Activated CD4-positive, alpha-beta T cell treated with anti-CD3 and anti-CD28 coated beads, Interleukin-10, Interleukin-2, amounts not matched to agents 100 ng/mL and 50 ng/mL, durations not matched to agents 16 hours and 8 hours (primary cell): Measurements from ENCODE around the gene RIT2.

Source experiments
- DNase-seq: peaks from one replicate; pipeline ENCODE4 v3.0.0-alpha.2; 2020

RIT2 gene

DNA sequence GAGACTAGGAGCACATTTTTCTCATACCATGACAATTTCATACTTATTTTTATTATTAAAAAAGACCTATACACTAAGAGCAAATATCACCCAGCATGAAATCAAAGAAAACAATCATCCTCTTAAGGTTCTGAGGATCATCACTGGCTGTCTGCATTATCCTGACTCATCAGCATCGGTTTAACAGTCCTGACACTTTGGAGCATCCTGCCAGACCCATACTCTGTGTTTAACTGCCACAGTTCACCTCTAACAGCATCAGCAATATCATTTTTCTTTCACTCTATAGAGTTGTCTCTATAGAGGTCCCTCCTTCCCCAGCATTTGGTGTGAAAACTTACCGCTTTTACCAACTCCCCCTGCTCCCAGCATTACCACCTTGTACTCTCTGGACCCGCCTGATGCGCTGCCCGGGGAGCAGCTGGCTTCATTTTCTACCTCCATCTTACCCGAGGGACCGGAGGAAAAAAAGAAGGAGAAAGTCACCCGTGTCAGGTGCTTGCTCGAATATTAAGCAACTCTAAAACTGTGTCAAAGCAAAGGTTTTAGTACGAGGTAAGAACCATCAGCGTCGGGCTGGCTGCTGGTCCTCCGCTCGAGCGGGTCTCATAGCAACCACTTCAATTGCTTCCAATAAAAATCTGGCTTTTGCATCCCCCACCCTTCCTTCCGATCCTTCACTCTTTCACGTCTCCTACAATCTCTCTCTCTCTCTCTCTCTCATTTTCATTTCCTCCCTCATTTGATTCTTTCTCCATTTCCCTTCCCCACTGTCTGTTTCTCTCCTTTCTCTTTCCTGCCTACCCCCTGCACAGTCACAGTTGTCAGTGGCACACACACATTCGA, at the start of gene RIT2:
Gene RIT2 (minus strand): TSS at position 610 of the 846 bp plus-strand sequence.
- DNase-seq: no peak

GRCh38 chr18:43161528-43161927, 46.0 kb upstream of the RIT2 start:
- DNase-seq: no peak

DNA sequence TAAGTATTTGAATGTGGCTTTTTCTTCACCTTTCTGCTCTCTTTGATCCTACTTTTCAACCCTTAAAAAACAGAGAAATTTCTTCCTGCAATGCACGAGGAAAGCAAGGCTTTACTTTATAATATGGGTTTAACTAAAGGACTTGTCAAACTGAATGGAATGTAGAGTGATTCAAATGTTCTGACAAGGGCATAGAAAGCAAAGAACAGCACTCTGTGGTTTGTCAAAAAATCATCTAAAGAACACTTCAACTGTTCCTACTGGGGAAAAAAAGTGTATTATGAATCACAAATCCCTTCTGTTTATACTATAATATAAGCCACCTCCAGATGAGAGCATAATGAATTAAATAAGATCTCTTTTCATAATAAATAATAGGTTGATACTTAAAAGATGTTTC, 45.0 kb upstream of the RIT2 start:
- no peak for DNase-seq

DNA sequence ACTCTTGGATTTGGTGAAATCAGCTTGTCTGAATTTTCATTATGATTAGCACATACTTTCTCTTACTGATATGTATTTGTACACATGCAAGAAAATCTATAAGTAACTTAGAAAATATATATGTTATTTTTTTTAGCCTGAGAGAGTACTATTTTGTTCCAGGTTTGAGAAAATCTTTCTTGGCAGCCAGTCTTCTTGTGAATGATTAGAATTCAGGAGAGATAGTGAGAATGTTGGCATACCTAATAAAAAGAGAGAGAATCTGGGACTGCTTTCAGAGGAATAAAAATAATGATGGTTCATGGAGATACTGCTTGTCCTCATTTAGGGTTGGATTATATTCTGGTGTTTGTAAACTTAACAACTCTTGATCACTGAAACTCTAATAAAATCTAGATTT, 44.4 kb upstream of the RIT2 start:
- no peak for DNase-seq

GRCh38 chr18:43159086-43159770, 43.7 kb upstream of the RIT2 start:
- no peak for DNase-seq

DNA sequence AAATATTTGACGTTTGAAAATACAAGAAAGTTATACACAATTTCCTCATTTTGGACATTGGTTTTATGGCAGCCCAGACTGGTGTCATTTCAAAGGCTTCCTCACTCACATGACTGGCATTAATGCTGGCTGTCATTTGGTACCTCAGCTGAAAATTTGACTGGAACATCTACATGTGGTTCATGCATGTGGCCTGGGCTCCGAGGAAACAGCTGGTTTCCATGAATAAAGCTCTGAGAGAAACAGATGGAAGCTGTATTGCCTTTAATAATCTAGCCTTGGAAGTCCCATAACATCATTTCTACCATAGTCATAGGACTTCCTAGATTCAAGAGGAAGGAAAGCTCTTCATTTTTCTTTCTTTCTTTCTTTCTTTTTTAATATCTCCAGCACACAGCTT, 42.9 kb upstream of the RIT2 start:
- no peak for DNase-seq

DNA sequence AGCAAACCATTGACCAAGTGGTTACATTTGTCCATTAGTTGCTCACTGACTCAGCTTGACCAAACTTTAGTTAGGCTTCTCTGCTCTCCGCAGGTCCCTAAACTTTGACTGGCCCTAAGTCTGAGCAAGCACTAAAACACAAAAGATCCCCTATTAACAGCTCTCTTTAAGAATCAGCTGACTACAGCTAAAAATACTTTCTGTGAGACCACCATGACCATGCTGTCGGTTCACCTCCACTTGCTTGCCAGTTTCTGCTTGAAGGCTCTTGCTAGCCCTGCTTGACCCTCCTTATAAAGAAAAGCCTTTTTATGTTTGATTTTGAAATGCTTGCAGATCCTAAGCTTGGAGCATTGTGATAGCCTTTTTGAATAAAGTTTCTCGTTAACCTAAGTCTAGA, 40.4 kb upstream of the RIT2 start:
- no peak for DNase-seq

- no peak for DNase-seq
Measured at GRCh38 chr18:43148231-43148630, 32.7 kb upstream of the RIT2 start.

DNA sequence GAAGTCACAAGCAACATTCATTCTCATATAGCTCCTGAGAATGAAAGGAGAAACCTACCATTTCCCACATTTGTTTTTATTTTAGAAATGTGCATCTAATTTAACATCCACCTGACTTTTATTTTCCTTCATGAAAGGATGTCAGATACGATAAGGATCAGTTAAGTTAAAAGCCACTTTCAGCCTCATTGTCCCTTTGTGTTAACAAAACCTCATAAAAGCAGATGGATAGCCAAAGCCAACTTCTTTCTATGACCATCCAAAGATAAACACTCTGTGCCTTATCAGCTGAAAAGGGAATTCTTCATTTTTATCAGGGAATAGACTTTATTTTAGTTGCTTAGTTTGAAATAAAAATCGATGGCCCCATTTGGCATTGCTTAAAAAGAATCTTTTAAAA, 25.7 kb upstream of the RIT2 start:
- no peak for DNase-seq

- no peak for DNase-seq
Measured at GRCh38 chr18:43139288-43139946, 23.9 kb upstream of the RIT2 start.

- no peak for DNase-seq
Measured at GRCh38 chr18:43134876-43135275, 19.4 kb upstream of the RIT2 start.

GRCh38 chr18:43130716-43131260, 15.3 kb upstream of the RIT2 start:
- no peak for DNase-seq

DNA sequence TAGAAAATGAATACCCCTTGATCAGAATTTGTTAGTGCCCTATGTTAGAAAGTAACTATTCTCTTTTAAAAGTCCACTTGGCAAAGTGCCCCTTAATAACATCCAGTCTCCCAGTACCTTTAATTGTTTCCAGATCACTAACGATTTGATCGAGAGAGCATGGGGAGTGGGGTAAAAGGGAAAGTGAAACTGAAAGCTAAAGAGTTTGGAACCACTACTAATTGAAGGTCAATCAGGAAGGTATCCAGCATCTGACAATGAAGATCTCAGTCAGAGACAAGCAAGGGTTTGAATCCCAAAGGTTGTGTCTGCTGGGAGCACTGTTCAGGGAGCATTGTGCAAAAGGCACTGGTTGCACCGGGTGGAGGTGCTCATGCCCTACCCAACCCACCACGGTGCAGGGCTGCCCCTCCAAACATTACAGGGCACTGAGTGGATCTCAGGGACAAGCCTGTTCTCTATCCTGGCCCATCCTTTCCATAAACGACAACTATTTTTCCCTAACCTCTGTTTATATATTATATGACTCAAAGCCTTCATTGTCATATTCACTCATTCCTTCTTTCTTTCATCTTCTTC, 14.6 kb upstream of the RIT2 start:
- DNase-seq: no peak

DNA sequence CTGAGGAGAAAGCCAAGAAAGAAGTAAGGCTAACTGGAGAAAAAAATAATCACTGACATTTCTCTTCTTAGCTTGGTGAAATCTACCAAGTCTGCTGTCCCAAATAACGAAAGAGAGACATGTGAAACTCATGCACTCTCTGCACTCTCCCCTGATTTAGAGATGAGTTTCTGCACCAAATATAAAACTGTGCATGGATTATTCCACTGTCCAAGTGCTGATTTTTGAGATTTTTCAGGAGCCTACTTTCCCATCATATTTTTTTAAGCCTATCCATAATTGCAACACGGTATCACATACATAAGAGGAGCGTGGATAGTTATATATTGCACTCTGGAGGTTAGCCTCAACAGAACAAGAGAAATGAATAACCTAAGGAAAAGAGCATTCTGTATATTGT, 10.0 kb upstream of the RIT2 start:
- no peak for DNase-seq

DNA sequence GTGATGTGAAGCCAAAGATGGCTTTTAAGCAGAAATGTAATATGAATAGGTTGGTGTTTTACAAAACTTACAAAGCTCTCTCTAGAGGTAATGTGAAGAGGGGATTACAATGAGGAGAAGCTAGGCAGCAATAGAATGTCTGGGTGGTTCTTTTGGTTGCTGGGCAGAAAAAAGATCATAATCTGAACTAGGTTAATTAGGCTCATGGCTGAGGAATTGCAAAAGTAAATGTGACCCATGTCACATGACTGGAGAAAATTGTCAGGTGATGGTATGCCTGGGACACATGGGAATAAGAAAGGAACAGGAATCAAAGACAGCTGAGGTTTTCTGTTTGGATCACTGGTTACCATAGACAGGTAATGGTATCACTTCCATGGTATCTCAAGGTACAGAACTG, 7.5 kb upstream of the RIT2 start:
- no peak for DNase-seq

DNA sequence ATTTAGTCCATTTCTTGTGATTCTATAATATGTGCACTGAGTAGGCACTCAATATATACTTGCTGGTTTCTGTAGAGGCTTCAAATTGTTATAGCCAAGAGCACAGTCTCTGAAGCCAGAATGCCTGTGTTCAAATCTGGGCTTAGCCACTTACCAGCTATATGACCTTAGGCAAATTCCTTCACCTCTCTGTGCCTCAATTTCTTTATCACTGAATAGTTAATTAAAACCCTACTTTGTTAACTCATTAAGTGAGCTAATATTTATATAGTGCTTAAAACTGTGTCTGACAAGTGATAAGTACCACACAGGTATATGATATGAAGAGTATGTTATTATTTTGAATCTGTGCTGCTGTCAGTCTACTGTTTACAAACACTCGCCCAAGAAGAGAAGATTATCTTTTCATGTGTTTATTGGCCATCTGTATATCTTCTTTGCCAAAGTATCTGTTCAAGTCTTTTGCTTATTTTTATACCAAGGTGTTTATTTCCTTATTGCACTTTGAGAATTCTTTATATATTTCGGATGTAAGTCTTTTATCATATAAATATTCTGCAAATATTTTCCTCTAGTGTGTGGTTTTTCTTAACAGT, 1.3 kb upstream of the RIT2 start:
- no peak for DNase-seq

GRCh38 chr18:43113220-43113895, 2.1 kb downstream of the RIT2 start:
- DNase-seq: no peak

DNA sequence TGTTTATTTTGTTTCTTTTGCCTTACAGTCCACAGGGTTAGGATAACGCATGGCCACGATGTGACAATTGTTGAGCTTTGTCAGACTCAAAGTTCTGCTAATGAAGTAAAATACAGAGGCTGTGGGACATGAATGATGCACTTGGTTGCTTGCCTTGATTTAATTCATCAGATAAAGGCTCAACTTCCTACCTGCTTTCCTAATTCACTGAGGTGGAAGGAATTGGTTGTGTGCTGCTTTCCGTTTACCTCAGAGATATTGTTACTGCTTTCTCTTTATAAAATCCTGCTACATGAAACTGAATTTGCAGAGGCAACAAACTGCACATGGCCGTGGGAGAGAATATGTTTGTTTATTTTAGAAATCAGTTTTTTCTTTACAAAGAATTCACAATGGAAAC, 6.6 kb downstream of the RIT2 start:
- no peak for DNase-seq

- no peak for DNase-seq
Measured at GRCh38 chr18:43108469-43108868, 7.0 kb downstream of the RIT2 start.

DNA sequence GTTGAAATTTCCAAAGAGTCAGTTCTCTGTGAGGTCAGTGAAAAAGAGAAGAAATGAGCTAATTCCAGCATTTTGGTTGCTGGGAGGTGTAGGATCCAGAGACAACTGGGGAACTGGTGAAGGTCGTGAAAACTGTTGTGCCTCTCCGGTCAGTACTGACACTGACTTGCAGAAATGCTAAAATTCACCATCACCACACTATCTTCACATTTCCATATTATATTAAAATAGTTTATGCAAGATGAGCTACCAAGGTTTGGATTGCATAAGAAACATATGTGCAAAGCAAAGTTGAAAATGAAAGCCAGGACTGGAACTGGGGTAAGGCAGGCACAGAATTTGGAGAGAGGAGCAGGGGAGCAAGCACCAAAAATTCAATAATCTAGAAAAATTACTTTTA, 21.8 kb downstream of the RIT2 start:
- DNase-seq: no peak

- no peak for DNase-seq
Measured at GRCh38 chr18:43092539-43092938, 22.9 kb downstream of the RIT2 start.

GRCh38 chr18:43081396-43081795, 34.1 kb downstream of the RIT2 start:
- no peak for DNase-seq
